ENCODE data around the gene CASP10. TPM values are rescaled to one million over a fixed set of nuclear protein-coding genes. Genes with fewer than 3 reads are reported as not detected.

The CASP10 gene
- total and polyA plus RNA-seq, 2 of the 8 experiments (the other 6 are each of a cell fraction or from before 2014, with no cell fraction given): 2.3 to 4.0 TPM

GRCh38 chr2:201182650-201183364 lies at the start of gene CASP10 (continued):
- TF ChIP-seq CHD7 (IDR thresholded peaks at IDR 0.05; ENCODE audit: insufficient replicate concordance, low read length): no peak
- no peak for TF ChIP-seq EGR1 (IDR thresholded peaks at IDR 0.05; ENCODE audit: borderline replicate concordance, low read depth, low read length)
- TF ChIP-seq RAD21 (IDR thresholded peaks at IDR 0.05 in 1 of 2, conservative IDR thresholded peaks at IDR 0.05 in 1 of 2; ENCODE audit: low read depth in 2 of 2, low read length in 2 of 2): peak; percentile 63 to 71
- no peak for TF ChIP-seq GTF2F1 (IDR thresholded peaks at IDR 0.05; ENCODE audit: borderline replicate concordance, low read depth, low read length)
- TF ChIP-seq ATF2 (IDR thresholded peaks at IDR 0.05; ENCODE audit: low read length): peak; percentile 71; the same call in 1 of the 2 replicates
- no peak for TF ChIP-seq E2F6 (IDR thresholded peaks at IDR 0.05)
- peak; percentile 40; the same call in 1 of the 2 replicates for TF ChIP-seq JUND (IDR thresholded peaks at IDR 0.05; ENCODE audit: low read length)

Measured in H1 (cell line).